GM12801 (cell line): Measurements from ENCODE around the gene APOC4.

Experiments used
- CTCF ChIP-seq: IDR thresholded peaks from one replicate; pipeline ENCODE4 v1.5.1; 2011; ENCODE audit warnings: control low read depth; ENCODE audit not compliant: insufficient read length; ENCODE audit errors: extremely low read depth

The APOC4 gene

GRCh38 chr19:44903216-44903601 is 38.8 kb upstream of the APOC4 start:
- TF ChIP-seq CTCF = no peak

- no peak for TF ChIP-seq CTCF
Measured at GRCh38 chr19:44903602-44904425, 38.2 kb upstream of the APOC4 start.

GRCh38 chr19:44904426-44904994 is 37.5 kb upstream of the APOC4 start:
- TF ChIP-seq CTCF = no peak

GRCh38 chr19:44905437-44906160 is 36.4 kb upstream of the APOC4 start, which contains the start of gene APOE:
APOE (plus strand) TSS chr19:44905796; CDS start chr19:44906625, 829 bp downstream.
- TF ChIP-seq CTCF = no peak

- TF ChIP-seq CTCF = no peak
Measured at GRCh38 chr19:44907613-44908012, 34.4 kb upstream of the APOC4 start.

GRCh38 chr19:44908074-44908835 is 33.8 kb upstream of the APOC4 start:
- no peak for TF ChIP-seq CTCF

GRCh38 chr19:44908836-44909261 is 33.2 kb upstream of the APOC4 start:
- TF ChIP-seq CTCF = no peak
